Glomerular visceral epithelial cell (primary cell): ENCODE data around the gene EXD3.
"Not testable (repeated sequence)": the region's sequence is repeated elsewhere in the genome, so short reads cannot be mapped to it uniquely, and the experiment has no call there.

Source experiments
- DNase-seq: peaks from one replicate; pipeline ENCODE4 v3.0.0-alpha.2; 2016; ENCODE audit errors: extremely low spot score

EXD3 gene

GRCh38 chr9:137380171-137380570, 42.8 kb downstream of the EXD3 start:
- no peak for DNase-seq

DNA sequence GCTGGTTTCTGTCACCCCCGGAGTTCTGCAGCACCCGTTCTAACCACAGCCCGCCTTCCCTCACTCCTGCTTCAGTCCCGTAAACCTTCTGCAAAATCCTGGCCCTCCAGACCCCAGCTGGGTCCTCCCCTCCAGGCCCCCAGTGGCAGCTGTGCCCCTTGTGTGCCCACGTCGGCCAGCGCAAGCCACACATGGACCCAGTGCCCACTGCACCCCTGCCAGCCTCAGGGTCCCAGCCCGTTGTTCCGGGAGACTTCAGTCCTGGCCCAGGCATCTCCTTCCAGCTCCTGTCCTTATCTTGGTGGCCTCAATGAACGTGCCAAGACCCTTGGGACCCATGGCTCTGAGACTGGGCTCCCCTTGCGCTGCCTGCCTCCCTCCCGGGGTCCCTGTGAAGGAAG, 43.2 kb downstream of the EXD3 start:
- no peak for DNase-seq

- not testable (repeated sequence) for DNase-seq
Observed at GRCh38 chr9:137378688-137379410, 44.1 kb downstream of the EXD3 start.

GRCh38 chr9:137376386-137376785, 46.6 kb downstream of the EXD3 start:
- DNase-seq = no peak

DNA sequence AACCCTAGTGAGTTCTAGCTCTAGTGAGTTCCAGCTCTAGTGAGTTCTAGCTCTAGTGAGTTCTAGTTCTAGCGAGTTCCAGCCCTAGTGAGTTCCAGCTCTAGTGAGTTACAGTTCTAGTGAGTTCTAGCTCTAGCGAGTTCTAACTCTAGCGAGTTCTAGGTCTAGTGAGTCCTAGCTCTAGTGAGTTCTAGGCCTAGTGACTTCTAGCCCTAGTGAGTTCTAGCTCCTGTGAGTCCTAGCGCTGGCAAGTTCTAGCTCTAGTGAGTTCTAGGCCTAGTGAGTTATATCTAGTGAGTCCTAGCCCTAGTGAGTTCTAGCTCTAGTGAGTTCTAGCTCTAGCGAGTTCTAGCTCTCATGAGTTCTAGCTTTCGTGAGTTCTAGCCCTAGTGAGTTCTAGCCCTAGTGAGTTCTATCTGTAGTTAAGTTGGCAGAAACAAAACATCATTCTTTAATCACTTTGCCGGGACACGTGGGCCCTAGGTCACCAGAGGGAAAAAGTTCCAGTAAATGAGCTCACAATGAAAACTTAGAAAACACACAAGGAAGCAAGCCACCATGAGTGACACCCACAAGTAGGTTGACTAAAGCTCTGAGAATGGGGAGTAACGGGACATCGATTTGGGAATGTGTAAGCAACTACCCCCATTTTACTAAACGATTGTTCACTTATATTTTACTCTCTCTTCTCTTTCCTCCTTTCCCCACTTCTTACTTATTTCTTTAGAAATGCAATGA, 47.5 kb downstream of the EXD3 start:
- DNase-seq = no peak

DNA sequence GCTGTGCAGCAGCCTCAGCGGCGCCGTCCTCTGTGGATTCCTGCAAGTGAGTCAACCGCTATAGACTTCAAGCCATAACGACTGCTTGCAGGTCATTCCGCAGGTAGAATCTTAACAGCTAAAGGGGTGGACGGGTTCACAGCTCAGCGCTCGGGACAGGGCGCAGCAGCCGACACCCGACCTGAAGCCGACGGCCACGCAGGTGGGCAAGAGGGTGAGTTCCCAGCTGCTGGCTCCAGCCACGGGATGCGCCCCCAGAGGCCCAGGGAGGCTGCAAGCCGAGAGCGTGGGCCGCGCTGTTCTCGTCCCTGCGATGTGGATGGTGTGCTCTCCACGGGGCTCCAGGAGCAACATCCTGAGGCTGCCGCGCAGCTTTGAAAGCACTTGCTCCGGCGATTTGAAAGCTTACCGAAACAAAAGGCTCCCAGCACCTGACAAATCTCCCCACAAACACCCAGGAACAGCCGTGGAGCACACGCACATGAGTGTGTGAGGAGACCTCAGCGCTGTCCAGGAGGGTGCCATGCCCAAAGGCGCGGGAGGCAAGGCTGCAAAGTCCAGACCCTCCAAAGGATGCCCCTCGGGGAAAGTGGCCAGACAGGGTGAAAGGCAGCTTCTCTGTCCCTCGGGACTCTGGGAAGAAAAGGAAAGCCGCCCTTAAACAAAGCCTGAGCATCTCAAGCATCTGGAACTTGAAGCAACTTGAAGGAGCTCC, 48.7 kb downstream of the EXD3 start:
- no peak for DNase-seq

DNA sequence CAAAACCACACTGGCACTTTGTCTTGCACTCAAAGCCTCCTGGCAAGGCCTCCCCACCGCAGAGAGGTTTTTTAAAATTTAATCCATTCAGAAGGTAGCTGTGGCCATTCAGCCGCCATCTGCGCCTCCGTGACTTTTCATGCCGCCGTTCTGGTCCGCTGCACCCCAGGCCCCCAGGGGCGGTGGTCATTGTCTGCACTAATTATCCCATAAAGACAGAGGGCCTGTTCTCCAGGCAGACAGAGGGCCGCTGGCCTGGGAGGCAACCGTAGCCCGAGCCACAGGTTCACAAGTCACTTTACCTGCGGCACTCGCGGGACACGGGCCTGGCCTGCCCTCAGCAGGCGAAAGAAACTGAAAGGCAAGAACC, 49.4 kb downstream of the EXD3 start:
- peak; percentile 40 for DNase-seq

DNA sequence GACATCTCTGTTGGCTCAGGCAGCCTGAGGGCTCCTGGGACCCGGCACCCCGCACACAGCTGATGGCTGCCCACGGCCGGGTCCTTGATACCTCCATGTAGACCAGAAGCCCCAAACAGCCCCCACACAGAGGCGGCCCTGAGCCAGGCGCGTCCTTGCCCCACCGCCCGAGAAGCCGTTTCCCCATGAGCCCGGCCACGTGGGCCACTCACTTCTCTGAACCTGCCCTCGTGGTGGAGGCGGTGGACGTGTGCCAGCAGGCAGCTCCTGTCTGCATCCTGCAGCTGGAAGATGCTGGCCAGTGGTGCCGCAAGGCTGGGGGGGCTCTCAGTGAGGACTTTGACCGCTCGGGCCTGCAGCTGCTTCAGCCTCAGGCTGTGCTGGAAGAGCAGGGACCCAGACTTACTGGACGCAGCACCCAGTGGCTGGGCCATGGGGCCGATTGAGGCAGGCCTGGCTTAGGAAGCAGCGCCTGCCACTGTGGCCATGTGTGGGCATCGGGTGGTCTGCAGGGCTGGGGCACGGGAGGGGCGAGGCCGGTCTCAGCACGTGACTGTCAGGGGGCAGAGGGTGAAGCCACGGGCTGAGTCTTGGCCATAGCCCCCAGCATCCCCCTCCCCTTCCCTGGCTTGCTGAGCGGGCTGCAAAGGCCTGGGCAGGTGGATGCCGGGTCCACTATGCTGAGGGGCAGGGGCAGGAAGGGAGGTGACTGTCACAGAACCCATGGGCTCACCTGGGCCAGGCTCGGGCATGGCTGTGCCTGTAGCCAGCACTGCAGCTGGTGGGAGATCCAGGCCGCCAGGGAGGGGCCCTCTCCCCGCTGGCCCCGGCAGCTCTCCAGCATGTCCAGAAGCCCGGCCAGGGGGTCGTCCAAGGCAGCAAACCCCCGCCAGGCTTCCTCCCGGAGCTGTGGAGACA, 50.0 kb downstream of the EXD3 start:
- no peak for DNase-seq

DNA sequence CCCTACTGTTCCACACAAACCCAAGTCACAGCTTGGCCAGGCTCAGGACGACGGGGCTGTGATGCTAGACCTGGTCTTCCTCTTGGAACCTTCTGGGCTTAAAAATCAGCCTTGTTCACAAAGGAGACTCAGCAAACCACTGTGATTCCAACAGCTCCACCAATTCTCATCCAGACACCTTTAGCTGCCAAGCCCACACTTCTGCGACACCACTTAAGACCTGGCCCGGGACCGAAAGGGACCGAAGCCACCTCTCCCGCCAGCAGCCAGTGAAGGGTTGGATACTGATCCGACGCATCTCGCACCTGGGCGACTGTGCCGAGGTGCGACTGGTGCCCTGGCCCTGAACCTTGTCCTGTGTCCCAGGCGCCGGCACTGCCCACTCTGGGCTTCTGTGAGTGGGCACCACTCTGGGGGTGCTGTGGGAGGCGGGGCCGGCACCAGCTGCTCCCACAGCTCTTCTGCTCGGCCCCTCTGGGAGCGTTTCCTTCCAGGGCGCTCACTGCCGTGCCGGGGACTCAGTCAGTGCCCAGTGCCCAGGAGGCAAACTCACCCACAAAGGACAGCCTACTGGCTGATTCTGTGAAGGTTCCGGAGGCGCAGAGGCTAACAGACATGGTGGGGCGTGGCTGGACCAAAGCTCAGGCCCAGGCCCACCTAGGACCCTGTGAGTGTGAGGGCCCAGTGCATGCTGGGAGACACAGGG, 50.9 kb downstream of the EXD3 start:
- no peak for DNase-seq

DNA sequence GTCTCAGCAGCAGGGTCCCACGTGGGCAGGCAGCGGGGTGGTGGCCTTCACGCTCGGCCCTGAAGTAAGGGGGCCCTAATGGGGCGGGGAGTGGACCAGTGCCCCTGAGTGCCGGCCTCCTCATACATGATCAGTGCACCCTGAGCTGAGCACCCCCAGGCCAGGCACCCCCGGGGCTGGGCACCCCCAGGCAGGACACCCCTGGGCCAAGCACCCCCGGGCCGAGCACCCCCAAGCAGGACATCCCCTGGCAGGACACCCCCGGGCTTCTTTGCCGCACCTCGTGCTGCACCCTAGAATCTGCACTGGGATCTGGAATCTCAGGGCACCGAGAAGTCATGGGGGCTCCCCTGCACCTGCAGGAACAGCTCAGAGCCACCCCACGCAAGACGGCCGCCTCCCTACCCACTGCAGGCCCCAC, 51.4 kb downstream of the EXD3 start:
- DNase-seq = no peak

DNA sequence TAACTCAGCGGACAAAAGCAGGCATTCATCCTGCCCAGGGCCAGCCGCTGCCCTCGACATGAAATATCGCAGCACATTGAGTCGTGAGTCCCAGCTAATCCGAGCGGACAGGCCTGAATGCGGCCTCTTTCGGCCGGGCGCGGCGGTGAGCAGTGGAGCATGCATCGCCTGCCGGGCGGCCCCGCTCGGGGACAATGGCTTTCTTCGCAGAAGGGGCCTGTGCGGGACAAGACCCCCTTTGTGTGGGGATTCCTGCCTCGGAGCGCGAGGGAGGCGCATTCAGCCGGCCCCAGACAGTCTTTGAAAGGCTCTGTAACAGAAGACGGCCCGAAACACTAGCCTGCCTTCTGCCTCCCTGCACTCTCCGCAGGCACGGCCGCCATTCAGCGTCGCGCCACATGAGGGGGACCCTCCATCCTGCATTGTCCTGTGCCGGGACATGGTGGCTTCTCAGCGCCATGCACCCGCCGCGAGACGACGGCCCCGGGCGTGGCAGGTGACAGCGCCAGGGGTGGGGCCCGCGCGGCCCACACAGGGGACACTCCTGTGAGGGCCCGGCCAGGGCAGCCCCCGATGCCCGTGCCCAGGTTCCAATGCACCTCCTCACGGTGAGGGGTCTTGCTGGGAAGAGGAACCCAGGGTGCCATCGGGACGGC, 52.0 kb downstream of the EXD3 start:
- DNase-seq = no peak

GRCh38 chr9:137369911-137370764, 52.8 kb downstream of the EXD3 start:
- no peak for DNase-seq

DNA sequence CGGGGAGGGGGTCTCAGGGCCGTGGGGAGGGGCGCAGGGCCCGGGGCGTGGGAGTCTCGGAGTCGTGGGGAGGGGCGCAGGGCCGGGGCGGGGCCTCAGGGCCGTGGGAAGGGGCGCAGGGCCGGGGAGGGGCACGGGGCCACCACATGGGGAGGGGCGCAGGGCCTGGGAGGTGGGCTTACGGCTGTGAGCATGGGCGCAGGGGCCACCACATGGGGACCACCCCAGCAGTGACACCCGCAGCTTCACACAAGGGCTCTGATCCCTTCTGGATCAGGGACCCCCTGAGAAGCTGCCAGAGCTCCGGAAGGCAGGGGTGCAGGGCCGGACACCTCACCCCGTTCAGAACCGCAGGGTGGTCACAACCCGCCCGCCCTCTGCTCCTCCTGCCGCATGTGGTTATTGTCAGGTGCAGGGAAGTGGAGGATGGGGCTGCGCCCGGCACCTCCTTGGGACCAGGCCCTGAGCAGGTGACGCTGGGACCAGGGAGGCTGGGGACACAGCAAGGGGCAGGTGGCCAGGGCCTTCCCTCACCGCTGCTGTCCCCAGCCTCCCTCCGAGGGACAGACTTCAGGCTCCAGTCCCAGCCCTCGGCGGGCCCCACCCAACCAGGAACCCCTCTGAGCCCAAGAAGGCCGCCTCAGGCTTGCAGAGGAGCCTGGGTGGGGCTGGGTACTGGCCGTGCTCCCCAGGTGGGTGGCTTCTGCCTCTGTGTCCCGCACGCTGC, 53.7 kb downstream of the EXD3 start:
- DNase-seq = no peak

- no peak for DNase-seq
Observed at GRCh38 chr9:137368431-137369035, 54.4 kb downstream of the EXD3 start.

- no peak for DNase-seq
Observed at GRCh38 chr9:137367506-137368430, 55.2 kb downstream of the EXD3 start.

DNA sequence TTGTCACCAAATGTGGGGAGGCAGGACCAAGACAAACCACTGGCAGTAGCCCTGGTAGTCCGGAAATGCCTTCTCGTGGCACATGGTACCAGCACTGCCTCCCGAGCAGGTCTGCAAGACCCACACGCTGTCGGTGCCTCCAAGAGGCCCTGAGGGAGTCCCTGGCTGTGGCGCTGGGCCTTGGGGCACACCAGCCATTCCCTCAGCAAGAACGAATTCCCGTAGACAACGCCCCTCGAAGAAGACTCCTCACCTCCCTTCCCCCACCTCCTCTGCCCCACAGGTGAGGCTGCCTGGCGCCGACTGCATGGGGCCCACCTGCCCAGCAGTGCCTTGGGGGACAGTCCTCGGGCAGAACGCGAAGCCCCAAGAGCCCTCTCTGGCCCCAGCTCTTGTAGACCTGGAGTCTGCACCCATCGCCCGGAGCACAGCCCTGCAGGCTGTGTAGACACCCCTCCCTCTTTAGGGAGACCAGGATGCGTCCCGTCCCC, 56.0 kb downstream of the EXD3 start:
- no peak for DNase-seq

GRCh38 chr9:137366445-137366810, 56.5 kb downstream of the EXD3 start:
- DNase-seq = no peak
